NCI-H2107 (cell line): ENCODE data around the gene SPATS2L.

Experiments used
- DNase-seq: peaks from one replicate; lab custom pipeline; 2025; lab: John Stamatoyannopoulos, UW

The SPATS2L gene

DNA sequence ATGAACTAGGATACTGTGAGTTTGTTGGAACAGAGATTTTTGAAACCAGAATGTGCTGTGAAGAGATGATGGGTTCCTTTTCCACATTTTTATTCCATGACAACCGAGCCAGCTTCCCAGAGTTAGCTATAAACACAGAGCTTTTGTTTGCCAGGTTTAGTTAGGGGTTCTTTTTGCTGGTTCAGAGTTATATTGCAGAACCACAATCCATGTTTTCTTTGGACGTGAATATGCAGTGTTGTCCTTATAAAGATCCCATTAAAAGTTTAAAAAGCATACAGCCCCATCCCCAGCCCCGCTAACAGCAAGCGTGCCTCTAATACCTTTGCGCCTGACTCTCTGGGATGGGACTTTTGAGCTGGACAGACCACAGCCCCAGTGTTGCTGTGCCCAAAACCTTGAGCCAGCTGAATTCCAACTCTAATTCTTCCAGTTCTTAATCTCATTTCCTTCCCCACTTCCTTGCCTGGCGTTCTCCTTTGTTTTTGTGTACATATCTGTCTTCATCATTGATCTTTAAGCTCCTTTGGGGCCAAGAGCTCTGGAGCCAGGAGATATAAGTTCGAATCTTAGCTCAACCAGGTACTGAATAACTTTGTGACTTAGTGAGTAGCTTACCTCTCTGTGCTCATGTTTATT, 72.3 kb downstream of the SPATS2L start:
- no peak for DNase-seq

DNA sequence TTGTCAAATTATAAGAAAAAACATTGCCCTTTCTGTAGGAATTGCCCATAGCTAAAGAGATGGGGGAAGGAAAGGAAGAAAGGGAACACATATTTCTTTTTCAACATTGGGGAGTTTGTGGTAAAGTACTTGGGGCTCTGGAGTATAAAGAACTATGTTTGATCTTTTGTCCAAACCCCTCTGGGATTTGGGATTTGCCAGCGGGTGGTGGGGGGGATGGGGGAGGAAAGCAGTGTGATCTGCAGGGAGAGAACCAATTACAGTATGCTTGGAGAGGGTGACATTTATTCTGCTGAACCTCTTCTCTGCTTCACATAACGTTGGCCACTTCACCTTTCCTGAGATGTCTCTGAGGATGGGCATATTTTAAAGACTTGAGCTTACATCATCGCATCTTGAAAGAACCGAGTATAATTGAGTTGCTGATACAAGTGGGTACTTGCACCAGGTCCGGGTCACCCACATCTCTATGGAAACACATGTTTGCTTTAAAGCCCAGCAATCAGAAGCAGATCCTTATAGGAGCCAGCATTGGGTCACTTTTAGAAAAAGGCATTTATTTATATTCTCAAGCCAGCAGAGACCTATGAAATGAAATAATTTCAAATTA, 73.1 kb downstream of the SPATS2L start:
- DNase-seq = peak; percentile 32

DNA sequence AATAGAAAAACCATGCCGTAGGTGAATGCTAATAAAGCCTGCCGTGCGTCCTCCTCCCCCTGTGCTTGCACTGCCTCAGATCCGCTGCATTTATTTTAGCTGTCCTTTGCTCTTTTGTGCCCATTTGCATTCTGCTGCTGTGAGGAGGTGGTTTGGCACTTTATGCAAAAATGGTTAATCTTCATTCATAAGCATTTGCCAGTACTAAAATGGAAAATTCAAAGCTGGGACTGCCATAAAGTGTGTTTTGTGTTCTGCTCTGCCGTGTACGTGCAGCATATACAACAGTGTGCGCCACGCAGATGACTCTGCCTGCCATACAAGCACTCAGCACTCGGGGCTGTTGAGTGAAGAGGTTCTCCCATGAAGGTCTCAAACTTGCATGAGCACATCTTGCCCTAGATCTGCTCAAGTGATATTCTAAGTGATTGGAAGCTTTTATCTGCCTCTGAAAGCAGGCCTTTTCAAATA, 73.6 kb downstream of the SPATS2L start:
- DNase-seq = no peak

DNA sequence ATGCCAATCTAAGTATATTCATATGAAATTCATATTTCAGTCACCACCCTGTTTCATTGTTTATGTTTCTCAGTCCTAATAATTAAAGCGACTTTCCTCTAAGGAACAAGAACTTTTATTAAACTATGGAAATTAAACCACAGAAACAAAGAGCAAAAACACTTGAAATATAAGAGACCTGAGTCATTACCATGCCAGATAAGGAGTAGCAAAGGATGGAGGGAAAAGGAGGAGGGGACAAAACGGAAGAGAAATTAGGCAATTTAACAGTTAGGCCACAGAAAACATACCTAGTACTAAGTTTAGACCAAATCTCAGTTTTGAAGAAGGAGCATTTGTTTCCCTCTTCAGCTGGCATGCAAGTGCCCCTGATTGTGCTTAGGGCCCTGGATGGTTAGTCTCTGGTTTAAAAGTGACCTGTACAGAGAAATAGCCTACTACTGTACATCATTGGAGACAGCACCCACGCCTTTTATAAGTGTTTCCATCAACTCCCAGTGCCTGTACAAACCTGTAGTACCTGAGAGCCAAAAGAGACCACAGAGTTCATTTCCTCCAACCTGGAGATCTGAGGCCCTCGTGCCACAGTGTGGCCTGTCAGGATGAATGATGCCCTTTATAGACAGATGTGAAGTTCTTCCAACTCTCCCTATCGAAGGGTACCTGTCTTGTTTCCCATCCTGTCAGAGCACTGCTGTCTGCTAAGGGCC, 74.5 kb downstream of the SPATS2L start:
- DNase-seq = no peak

DNA sequence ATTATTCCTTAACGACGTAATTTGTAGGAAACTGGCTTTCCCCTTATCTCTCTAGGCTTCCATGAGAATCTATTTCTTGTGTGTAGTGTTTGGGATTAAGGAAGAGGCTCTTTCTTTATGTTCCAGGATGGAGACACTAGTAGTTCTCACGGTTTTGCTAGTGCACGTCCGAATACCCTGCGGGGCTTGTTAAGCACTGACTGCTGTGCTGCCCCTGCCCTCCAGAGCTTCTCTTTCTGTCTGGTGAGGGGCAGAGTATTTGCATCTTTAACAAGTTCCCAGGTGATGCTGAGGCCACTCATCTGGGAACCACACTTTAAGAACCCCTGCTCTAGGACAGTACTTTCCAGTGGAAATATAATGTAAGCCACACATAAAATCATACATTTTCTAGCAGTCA, 76.4 kb downstream of the SPATS2L start:
- DNase-seq = no peak

DNA sequence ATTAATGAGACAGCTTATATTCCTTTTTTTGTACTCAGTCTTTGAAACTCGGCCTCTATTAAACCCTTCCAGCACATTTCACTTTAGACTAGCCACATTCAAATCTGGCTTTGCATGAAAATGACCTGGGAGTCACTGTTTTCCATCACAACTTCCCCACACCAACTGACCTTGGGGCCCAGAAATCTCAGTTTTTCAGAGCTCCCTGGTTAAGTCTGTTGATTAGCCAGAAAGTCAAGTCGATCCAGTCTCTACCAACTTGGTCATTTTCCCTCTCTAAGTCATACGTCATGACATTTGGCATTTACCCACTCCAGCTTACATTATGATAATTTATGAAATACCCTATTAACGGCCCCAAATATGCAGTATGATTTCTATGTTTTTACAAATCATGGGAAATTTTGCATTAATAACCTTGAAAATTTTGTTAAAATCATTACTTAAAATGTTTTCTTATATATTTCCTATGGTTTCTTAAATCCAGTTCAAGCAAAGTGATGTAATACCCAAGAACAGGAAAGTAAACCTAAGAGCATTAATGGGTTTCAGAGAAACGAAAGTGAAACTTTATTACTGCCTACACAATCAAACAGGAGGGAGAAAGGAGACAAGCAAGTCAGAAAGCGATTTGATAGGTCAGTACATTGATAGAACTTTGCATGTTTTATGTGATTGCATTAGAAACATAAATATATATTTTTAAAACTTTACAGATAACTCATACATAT, 77.1 kb downstream of the SPATS2L start:
- no peak for DNase-seq

DNA sequence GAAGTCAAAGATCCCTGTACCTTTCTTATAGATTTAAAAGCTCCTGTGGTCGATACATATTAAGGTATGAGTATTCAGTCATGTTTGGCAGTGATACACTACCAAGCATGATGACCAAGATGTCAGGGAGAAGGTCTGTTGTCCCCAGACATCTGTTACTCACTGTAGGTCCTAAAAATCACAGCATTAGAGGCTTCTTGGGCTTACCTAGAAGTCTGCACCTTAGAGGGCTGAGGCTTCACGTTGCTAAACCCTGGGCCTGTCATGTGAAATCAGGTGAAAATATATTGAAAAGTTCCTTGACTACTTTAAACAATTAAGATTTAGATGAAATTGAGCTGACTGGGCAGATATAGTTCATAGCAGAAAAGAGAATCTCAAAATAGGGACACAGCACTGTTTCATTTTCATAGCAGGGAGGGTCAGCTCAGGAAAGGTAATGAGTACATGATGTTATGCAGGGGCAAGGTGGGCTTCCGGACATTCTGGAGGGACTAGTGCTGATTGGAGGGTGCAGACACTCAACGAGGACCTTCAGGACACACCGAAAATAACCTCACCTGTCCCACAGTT, 78.7 kb downstream of the SPATS2L start:
- no peak for DNase-seq

DNA sequence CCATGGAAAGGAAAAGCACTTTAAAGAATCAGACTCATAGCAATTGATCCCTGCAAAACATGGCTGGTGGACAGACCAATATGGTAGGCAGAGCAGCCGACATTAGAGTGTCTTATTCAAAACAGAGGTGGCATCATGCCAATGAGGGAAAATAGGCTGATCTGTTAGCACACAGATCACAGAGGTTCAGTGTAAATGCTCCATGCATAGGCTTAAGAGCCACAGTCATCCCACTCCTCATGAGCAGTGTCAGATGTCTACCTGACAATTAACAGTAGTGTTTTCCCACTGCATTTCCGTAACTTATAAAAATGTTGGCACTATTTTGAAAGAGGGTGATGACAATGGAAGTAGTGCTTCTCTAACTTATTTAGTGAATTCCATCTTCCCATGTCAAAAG, 86.7 kb downstream of the SPATS2L start:
- no peak for DNase-seq

DNA sequence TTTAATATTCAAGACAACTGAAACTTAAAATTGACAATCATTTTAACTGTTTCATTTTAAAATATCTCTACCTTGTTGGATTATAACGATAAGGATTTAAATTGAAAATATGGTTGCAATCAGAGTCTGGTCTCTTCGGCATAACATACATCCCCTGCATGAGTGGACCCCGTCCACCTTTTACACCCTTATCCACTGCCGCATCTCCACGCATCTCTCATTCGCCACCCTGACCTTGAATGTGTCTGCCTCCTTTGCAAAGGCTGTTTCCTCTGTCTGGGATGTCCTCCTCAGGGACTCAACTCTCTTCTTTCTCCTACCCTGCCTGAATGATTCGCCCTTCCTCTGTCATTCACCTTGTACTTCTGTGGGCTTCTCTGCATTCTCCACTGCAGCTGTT, 87.6 kb downstream of the SPATS2L start:
- no peak for DNase-seq

DNA sequence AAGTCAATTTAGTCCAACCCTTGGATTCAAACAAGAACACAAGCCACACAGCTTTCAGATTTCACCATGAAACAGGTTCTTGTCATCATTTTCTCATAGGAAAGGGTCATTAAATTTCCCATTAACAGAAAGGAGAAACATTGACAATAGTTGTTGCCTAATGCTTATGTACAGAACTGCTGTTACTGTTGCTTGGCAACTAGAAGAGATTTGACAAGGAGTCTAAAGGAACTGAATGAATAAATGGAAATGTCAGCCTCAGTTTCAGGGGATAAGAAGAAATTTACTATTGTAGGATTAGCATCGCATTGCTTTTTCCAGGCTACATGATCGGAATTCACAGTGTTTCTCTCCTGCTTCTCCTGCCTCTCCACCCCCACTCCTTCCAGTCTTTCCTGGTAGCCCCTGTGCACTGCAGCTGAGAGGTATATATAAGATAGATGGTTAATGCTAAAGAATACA, 90.3 kb downstream of the SPATS2L start:
- DNase-seq = no peak

DNA sequence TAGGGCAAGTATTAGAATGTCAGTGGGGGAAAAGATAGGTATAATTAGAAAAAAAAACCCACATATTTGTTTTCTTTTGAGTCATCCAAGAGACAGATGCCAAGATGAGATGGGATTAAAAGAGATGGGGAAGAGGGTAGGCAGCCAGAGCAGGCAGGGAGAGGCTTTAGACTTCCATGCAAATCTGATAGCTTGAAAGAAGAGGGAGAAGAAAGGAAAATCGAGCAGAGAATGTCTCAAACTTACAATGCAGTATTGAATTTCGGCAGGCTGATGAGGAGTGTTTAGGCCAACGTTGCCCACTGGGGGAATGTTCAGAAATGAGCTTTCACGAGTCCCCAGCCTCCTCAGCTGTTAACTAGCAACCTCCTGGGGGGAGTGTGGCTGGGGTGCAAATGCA, 91.3 kb downstream of the SPATS2L start:
- no peak for DNase-seq

DNA sequence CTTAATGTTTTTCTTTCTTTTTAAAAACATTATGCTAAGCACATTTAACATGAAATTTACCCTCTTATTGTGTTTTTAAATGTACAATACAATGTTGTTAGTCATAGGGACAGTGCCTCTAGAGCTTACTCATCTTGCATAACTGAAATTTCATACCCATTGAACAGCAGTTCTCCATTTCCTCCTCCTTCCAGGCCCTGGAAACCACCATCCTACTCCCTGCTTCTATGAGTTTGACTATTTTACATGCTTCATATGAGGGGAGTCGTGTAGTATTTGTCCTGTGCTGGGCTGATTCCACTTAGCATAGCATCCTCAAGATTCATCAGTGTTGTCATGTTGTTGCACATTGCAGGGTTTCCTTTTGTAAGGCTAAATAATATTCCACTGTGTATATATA, 92.6 kb downstream of the SPATS2L start:
- DNase-seq = no peak

DNA sequence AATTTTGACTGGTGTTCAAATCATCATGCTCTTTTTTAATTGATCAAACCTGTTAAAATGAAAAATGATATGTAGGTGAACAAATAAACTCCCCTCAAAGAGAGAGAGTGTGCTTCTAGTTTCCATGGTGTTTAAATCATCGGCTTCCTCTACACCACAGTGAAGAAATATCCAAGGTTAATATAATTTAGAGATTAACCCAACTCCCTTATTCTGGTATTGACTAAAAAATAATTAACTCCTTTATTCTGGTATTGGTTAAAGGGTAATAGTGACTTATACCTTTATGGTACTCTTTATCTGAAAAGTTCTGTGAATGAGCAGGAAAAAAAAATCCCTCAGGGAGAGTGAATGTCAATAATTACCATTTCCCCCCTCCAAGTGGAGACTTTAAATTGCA, 93.1 kb downstream of the SPATS2L start:
- DNase-seq = no peak

DNA sequence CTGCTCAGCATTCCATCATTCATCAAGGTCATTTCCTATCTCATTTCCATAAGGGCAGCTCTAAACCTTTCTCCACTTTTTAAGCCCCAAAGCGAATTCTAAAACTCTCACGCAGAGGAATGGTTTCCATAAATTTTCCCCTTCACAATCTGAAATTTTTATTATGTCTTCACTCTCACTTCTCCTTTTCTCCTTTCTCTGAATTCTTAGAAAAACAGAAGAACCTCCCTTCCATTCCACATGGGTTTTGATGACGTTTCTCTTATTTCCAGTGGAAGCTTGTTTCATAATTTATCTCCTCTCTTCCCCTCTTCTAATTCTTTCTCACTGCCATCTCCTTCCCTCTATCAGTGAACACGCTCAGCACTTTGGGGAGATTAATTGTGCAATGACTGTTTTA, 97.3 kb downstream of the SPATS2L start:
- DNase-seq = no peak

DNA sequence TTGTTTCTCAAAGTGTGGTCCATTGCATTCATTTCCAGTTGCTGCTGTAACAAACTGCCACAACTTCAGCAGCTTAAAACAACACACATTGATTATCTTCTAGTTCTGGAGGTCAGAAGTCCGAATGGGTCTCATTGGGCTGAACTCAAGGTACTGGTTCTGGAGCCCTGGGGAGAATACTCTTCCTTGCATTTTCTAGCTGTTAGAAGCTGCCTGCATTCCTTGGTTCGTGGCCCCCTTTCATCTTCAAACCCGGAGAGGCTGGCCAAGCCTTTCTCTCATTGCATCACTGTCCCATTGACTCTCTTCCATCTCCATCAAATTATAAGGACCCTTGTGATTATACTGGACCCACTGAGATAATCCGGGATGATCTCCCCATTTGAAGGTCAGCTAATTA, 98.1 kb downstream of the SPATS2L start:
- DNase-seq = no peak

DNA sequence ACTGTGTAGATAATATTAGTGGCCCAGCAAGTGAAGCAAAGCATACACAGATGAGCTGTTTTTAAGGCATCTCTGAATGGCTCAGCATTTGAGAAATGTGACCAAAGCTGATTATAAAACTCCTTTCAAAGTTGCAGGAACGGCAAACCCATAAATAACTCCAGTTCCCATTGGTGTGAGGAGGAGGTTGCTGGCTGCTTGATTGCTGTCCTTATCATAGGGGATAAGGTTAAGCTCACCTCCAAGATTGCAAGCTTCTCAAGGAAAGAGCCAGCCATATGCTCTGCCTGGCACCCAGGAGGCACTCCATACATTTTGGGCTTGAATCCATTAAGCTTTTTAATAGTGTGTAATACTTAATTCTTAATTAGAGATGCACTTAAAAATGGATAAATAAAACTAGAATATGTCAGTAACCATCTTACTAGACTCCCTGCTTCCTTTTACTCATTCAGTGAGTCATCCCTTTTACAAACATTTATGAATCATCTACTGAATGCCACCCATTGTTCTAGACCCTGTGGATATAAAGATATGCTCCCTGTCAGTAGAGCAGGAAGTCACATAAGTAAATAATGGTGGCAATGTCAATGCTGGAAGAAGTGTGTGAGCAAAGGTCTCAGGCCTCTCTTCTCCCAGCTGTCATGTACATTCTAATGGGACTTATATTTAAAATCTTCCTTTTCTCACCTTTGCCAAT, 99.3 kb downstream of the SPATS2L start:
- no peak for DNase-seq

DNA sequence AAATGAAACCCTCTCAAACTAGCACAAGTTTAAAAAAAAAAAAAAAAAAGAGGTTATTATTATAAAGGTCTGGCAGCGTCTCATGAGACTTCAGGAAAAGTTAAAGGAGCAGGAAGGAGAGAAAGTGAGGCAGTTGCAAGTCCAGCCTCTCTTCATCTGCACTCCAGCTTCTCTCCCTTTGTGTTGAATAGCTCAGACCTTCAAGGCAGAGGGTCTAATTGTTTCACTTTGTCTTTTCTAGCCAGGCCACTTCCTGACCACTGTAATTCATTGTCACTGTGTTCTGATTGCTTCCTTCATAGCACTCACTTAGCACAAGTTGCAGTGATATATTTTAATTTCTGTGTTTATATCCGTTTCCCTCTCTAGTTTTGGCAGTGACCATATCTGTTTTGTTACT, 99.9 kb downstream of the SPATS2L start:
- no peak for DNase-seq

DNA sequence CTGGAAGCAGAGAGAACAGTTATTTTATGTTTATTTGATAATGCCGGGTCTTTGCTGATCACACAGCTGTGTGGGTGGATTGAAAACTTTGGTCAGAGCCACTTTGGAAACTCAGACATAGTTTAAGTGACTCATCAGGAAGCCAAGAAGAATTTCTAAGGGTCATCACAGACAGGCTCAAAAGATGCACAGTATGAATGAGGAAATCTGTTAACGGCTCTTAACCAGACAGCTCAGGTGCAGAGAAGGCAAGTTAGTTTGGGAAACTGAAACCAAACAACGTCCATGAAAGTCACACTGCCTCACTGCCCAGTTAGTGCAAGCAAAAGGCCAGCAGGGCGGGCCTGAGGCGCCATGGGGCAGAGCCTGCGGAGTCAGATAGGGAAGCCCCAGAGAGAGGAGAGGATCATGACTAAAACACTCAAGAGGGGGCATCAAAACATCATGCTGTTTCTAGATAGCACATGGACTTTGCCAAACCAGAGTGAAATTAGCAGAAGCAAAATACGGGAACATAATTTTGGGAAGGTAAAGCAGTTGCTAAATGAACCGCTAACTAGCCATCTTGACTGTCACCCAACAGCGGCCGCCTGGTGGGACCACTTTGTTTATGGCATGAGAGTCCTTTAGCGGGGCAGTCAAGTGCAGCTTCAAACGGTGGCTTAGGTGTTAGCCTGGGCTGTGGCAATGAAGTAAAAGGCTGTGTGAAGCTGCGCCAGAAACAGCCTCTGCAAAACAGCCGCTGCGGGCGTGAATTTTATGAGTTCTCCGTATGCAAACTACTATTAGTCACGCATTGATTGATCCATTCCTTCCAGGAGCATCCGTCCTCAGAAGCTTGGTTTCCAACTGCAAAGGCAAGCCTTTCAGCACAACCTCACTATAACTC, 102.2 kb downstream of the SPATS2L start:
- DNase-seq = peak; percentile 5

DNA sequence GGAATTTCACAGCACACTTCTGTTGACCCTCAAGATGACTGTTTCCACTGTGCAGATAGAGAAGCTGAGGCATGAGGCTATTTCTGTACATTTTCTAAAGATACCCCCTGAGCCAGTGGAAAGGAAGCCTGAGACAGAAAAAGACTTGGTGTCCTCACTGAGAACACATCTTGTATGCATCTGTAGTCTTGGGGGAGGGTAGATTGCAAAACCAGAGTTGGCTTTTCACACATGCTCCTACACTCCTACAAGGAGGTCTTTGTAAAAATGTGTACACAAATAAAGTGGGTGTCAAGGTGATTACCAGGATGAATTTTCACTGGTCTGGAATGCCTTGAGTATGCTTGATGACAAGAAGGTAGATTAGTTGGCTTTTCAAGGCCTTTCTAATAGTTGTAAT, 105.3 kb downstream of the SPATS2L start:
- no peak for DNase-seq

DNA sequence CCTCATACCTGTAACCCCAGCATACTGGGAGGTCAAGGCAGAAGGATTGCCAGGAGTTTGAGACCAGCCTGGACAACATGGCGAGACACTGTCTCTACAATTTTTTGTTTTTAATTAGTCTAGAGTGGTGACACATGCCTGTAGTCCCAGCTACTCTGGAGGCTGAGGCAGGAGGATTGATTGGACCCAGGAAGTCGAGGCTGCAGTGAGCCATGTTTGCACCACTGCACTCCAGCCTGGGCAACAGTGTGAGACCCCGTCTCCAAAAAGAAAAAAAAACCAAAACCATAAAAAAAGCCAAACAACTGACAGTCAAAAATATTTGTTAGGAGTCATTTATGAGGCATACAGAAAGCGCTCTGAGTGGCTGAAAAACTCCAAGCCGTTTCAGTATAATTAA, 107.9 kb downstream of the SPATS2L start:
- DNase-seq = no peak

DNA sequence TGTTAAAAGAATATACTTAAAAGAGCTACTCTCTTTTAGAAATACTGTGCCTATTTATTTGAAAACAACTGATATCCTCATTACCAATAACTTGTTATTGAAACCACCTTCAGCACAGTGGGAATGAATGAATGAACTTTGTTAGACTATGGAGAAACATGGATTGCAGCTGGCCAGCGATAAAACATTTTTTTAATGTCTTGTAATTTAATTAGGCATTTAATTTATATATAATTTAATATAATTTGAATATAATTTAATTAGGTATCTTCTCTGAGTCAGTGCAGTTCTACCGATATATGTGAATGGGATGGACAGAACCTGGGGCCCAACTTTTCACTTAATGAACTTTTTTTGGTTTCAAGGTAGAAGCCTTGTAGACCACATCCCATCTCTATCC, 109.0 kb downstream of the SPATS2L start:
- no peak for DNase-seq
